ENCODE results near the gene NPTN. TPM values are rescaled to one million over a fixed set of nuclear protein-coding genes. Genes with fewer than 3 reads are reported as not detected.
A peak's percentile ranks its signal among the peaks of the same experiment; 100 is the strongest.
"Not testable (repeated sequence)": the region's sequence is repeated elsewhere in the genome, so short reads cannot be mapped to it uniquely, and the experiment has no call there.

NPTN gene
- total RNA-seq, 2 donors from 2014 or later: 111 to 159 TPM

DNA sequence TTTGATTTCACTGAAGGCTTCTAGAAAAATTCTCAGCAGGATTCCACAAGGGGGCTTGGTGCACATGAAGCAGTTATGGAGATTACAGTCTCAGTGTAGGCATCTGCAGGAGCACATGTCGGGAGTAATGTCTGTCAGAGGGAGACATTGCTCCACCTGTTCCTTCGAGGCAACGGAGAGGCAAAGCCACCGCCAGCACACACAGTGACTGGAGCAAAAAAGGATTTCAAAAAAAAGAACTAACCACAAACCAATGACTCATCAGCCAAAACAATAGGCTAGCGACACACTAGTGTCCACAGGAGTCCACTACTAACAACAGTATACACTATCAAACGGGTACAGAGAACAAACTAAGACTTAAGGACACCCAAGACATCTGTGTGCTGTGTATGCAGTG is 68.9 kb downstream of the NPTN start:
- H3K9ac ChIP-seq (ENCODE audit: low read depth in 2 of 2, low read length in 2 of 2): no peak overlapping the region
- no peak for DNase-seq
- no peak overlapping the region for H3K4me3 ChIP-seq
- no peaks in the 10 kb centered on the region for H3K4me1 ChIP-seq
- H3K9me3 ChIP-seq: no peaks in the 10 kb centered on the region
- H3K27ac ChIP-seq: no peak overlapping the region
- TF ChIP-seq, protein P1, sequence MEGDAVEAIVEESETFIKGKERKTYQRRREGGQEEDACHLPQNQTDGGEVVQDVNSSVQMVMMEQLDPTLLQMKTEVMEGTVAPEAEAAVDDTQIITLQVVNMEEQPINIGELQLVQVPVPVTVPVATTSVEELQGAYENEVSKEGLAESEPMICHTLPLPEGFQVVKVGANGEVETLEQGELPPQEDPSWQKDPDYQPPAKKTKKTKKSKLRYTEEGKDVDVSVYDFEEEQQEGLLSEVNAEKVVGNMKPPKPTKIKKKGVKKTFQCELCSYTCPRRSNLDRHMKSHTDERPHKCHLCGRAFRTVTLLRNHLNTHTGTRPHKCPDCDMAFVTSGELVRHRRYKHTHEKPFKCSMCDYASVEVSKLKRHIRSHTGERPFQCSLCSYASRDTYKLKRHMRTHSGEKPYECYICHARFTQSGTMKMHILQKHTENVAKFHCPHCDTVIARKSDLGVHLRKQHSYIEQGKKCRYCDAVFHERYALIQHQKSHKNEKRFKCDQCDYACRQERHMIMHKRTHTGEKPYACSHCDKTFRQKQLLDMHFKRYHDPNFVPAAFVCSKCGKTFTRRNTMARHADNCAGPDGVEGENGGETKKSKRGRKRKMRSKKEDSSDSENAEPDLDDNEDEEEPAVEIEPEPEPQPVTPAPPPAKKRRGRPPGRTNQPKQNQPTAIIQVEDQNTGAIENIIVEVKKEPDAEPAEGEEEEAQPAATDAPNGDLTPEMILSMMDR (IDR thresholded peaks at IDR 0.05): no peak
- intact Hi-C loops (cut with DNase I): loop anchor here (5.0 kb wide), 1 partner anchor 133 kb away; no protein-coding TSS in a partner anchor
- H3K27me3 ChIP-seq: no peaks in the 10 kb centered on the region
- peaks cover 4% of the 10 kb centered on the region for H3K36me3 ChIP-seq

DNA sequence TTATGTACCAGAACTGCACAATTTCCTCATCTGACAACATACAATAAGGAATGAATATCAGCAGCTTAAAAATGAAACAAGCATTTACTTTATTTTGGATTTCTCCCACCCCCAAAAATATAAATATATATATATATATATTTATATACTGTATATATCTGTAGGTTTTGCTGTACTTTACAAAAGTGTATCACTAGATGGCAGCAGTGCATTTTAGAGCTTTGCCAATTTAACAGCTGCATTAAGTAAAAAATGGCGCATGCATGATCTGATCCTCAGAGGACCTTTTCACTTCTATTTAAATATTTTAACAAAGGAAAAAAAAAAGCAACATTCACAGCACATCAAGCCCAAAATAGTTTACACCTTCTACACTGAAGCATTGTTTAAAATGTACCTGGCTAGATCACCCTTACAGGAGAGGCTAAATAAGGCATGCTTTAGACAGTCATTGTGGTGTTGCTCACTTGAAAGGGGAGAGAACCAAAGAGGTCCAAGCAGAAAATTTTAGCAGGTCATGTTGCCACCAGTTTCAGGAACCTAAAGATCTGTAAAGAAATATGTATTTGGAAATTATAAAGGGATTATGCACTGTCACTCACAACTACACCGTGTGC is 72.6 kb downstream of the NPTN start:
- intact Hi-C loops (cut with DNase I): loop anchor here (5.0 kb wide), 1 partner anchor 137 kb away; no protein-coding TSS in a partner anchor
- Histone ChIP-seq H3K36me3 (peaks cover 12% of the 10 kb centered on the region), H3K27ac (no peak overlapping the region), H3K4me1 (no peaks in the 10 kb centered on the region), H3K9me3 (no peaks in the 10 kb centered on the region), H3K9ac (ENCODE audit: low read depth in 2 of 2, low read length in 2 of 2) (no peak overlapping the region), H3K4me3 (no peak overlapping the region), H3K27me3 (no peaks in the 10 kb centered on the region)
- TF ChIP-seq, protein P1 (IDR thresholded peaks at IDR 0.05): peak; percentile 30
- peak; percentile 38 for DNase-seq

DNA sequence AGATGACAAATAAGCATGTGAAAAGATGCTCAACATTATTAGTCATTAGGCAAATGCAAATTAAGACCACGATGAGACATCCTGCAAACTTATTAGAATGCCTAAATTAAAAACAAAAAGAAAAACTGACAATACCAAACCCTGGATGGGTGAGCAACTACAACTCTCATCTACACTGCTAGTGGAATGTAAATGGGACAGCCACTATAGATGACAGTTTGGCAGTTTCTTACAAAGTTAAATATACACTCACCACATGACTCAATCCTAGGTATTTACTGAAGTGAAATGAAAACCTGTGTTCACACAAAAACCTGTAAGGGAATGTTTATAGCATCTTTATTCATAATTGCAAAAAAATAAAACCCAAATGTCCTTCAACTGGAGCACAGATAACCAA is 74.7 kb downstream of the NPTN start:
- peaks cover 12% of the 10 kb centered on the region for H3K36me3 ChIP-seq
- intact Hi-C loops (cut with DNase I): no loop called here

DNA sequence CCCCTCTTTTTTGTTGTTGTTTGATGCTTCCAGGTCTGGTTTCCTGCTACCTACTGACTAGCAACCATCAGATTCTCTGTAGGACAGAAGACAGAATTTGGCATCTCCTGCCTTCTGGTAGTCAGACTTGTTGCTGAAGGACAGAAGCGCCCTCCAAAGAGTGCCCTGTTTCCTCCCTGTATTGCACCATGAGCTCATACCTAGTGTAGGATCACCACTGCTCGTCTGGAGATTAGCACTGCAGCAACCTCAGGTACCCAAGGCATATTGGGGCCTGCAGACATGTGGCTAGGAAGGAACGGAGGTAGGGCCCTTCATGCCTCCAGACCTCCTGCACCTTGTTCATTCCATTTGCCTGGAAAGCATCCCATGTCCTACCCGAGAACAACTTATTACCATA is 78.1 kb downstream of the NPTN start:
- H3K36me3 ChIP-seq: peaks cover 8% of the 10 kb centered on the region
- intact Hi-C loops (cut with DNase I): no loop called here

More for the DNA sequence above, 74.7 kb downstream of the NPTN start:
- Histone ChIP-seq H3K9me3 (no peaks in the 10 kb centered on the region), H3K4me1 (no peaks in the 10 kb centered on the region), H3K27ac (no peak overlapping the region), H3K27me3 (no peaks in the 10 kb centered on the region), H3K9ac (ENCODE audit: low read depth in 2 of 2, low read length in 2 of 2) (no peak overlapping the region), H3K4me3 (no peak overlapping the region)
- TF ChIP-seq, protein P1 (IDR thresholded peaks at IDR 0.05): no peak
- DNase-seq: no peak

DNA sequence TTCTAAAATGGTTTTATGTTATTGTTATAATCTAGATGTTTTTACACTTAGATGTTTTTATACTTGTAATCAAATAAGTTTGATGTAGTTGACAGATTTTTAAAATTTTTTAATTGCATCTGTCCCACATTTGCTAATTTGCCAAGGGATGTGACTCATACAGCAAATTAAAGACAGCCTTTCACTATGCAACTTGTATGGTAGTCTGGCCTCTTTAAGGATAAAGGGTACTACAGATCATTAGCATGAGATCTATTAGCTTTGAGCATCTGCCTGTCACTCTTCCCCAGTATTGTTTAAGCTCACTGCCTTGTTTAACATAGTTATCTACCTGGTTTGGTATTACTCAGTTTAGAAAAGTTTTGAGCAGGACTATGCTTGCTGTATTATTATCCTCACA is 83.0 kb downstream of the NPTN start:
- TF ChIP-seq, protein P1 (IDR thresholded peaks at IDR 0.05): no peak
- H3K27me3 ChIP-seq: no peaks in the 10 kb centered on the region
- H3K4me1 ChIP-seq: no peaks in the 10 kb centered on the region
- H3K9ac ChIP-seq (ENCODE audit: low read depth in 2 of 2, low read length in 2 of 2): no peak overlapping the region
- DNase-seq: no peak
- H3K4me3 ChIP-seq: no peak overlapping the region
- no peaks in the 10 kb centered on the region for H3K36me3 ChIP-seq
- no peaks in the 10 kb centered on the region for H3K9me3 ChIP-seq
- H3K27ac ChIP-seq: no peak overlapping the region
- intact Hi-C loops (cut with DNase I): no loop called here

More for the DNA sequence above, 78.1 kb downstream of the NPTN start:
- no peak for DNase-seq
- TF ChIP-seq, protein P1 (IDR thresholded peaks at IDR 0.05): no peak
- Histone ChIP-seq H3K27ac (no peak overlapping the region), H3K4me1 (no peaks in the 10 kb centered on the region), H3K9ac (ENCODE audit: low read depth in 2 of 2, low read length in 2 of 2) (no peak overlapping the region), H3K27me3 (no peaks in the 10 kb centered on the region), H3K4me3 (no peak overlapping the region), H3K9me3 (no peaks in the 10 kb centered on the region)

DNA sequence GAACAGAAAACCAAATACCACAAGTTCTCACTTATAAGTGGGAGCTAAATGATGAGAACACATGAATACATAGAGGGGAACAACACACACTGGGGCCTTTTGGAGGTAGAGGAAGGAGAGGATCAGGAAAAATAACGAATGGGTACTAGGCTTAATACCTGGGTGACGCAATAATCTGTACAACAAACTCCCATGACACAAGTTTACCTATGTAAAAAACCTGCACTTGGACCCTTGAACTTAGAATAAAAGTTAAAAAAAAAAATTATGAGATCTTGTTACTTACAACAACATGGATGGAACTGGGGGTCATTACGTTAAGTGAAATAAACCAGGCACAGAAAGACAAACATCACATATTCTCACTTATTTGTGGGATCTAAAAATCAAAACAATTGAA is 84.3 kb downstream of the NPTN start:
- intact Hi-C loops (cut with DNase I); H3K4me1 ChIP-seq; DNase-seq: not testable (repeated sequence)

More for the DNA sequence above, 84.3 kb downstream of the NPTN start:
- H3K27ac ChIP-seq; H3K27me3 ChIP-seq; H3K4me3 ChIP-seq; H3K9ac ChIP-seq (ENCODE audit: low read depth in 2 of 2, low read length in 2 of 2); H3K36me3 ChIP-seq; H3K9me3 ChIP-seq: not testable (repeated sequence)
